Gastroesophageal sphincter (tissue), 3 donors: ENCODE measurements around the gene RIC8B.

ENCODE experiments used
- CTCF ChIP-seq, 4 experiments: fragments of 200-600 bp in 2 of 4; fragments of 450-650 bp in 2 of 4; sonication (generic) in 1 of 4; IDR thresholded peaks; one replicate each; pipeline ENCODE4 v1.5.1; 2017 to 2019; ENCODE audit warnings: antibody characterized with exemption in 4 of 4, mild to moderate bottlenecking in 2 of 4, moderate library complexity in 2 of 4
- POLR2A ChIP-seq, 2 donors: fragments of 450-650 bp; IDR thresholded peaks; one replicate each; pipeline ENCODE4 v1.6.1; 2017; ENCODE audit warnings: antibody characterized with exemption in 2 of 2, mild to moderate bottlenecking in 2 of 2, moderate library complexity in 1 of 2
- POLR2AphosphoS5 ChIP-seq: sonication (generic); formaldehyde crosslinking; IDR thresholded peaks from one replicate; pipeline ENCODE4 v1.6.1; 2017; ENCODE audit warnings: antibody characterized with exemption

GRCh38 chr12:106747973-106748436, 26.5 kb upstream of the RIC8B start:
- TF ChIP-seq CTCF (IDR thresholded peaks at IDR 0.05) (no peak), POLR2AphosphoS5 (no peak), POLR2A (IDR thresholded peaks at IDR 0.05) (no peak)
